GM19395 (cell line): ENCODE results near the gene MTG2.

Experiments used
- ATAC-seq: cut with Tn5 transposase; IDR thresholded peaks from one replicate; pipeline ENCODE4 v1.9.1; 2021; ENCODE audit warnings: mild to moderate bottlenecking, moderate library complexity; ENCODE audit not compliant: unreplicated experiment

The MTG2 gene

DNA sequence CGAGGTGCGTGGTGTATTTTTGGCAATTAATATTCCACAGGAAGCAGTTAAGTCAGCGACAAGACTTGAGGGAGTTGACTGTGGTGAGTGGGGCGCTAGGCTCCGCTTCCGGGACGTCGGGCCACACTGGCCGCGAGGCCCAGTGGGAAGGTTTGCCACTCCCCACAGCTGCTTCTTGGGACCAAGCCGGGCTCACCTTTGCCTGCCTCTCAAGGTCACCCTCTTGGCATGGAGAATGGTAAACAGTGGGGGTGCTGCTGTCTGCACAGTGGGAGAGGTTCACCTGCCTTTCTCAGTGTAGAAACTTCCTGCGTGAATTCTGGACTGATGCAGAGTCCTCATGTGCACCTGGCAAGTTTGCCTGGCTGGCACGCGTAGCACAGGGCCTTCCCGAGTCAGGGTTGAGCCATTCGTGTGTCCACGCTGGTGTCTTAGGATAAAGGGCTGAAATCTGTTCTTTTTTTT lies 61.8 kb downstream of the MTG2 start:
- ATAC-seq: no peak

GRCh38 chr20:62245911-62246280 lies 63.1 kb downstream of the MTG2 start:
- ATAC-seq: no peak

- ATAC-seq: no peak
These were observed 63.6 kb downstream of the MTG2 start for GRCh38 chr20:62246431-62246830.

GRCh38 chr20:62246872-62247652 lies 64.2 kb downstream of the MTG2 start:
- no peak for ATAC-seq

- ATAC-seq: no peak
These were observed 66.2 kb downstream of the MTG2 start for GRCh38 chr20:62248890-62249560.

GRCh38 chr20:62252342-62252966 lies 69.6 kb downstream of the MTG2 start:
- ATAC-seq: no peak
